ENCODE results near the gene IFT81.

IFT81 gene

DNA sequence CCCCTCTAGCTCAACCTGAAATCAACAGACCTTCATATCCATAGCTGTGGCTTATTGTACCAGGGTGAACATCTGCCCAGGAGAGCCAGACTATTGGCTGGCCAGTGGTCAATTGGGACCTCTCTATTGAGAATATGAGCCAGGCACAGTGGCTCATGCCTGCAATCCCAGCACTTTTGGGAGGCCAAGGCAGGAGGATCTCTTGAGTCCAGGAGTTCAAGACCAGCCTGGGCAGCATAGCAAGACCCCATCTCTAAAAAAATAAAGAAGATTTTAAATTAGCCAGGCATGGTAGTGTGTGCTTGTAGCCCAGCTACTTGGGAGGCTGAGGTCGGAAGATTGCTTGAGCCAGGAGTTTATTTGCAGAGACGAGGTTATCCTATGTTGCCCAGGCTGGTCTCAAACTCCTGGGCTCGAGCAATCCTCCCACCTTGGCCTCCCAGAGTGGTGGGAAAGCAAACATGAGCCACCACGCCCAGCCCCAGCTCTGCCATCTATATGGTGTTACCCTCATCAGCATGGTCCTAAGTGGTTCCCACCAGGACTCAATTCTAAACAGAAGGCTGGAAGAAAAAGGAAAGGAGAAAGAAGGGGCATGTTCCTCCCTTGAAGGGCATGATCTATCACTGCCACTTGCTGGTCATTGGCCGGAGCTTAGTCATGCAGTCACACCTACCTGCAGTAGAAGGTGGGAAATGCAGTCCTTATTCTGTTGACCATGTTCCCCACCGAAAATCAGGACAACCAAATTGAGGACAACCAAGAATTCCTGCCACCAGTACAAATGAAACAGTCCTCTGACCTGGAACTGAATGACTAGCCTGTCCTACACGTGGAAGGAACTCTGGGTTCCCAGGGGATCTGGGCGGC lies 33.7 kb upstream of the IFT81 start:
- Histone ChIP-seq H3K4me1 (ENCODE audit: control insufficient read depth in 1 of 2, insufficient read depth in 2 of 2, low read length in 2 of 2) (no peaks in the 10 kb centered on the region), H3K9me3 (ENCODE audit: control insufficient read depth in 1 of 2, low read length in 2 of 2) (no peaks in the 10 kb centered on the region), H3K27ac (ENCODE audit: low read depth, low read length) (no peak overlapping the region), H3K36me3 (ENCODE audit: control insufficient read depth in 1 of 2, insufficient read depth in 2 of 2, low read length in 2 of 2) (no peaks in the 10 kb centered on the region), H3K27me3 (ENCODE audit: control insufficient read depth in 1 of 2, insufficient read depth in 2 of 2, low read length in 2 of 2) (peaks cover 3 to 8% of the 10 kb centered on the region in 2 donors), H3K9ac (ENCODE audit: low read depth in 1 of 2, low read length in 2 of 2) (no peak overlapping the region), H3K4me3 (ENCODE audit: low read depth in 1 of 2, low read length in 2 of 2) (no peak overlapping the region)

DNA sequence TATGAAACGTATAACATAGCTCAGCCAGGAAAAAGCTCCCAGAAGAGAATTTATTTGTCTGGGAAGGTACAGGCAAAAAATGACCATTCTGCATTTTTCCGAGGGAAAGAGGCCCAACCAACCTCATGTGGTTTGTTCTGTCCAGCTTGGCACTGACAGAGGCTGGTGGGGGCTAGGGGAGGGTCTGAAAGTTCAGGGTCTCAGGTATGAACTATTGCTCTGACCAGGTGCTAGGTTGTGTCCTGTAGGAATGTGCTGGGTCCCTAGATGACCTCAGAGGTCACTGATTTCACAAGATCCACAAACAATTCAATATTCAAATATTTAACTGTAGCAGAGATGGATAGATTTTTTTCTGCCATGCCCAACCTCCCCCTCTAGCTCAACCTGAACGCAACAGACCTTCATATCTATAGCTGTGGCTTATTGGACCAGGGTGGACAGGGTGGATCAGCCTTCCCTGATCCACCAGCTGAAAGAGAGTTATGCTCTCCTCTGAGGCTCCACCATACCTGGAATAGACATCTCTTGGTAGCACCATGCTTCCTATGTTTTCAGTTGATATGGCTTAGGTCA lies 32.9 kb upstream of the IFT81 start:
- no peaks in the 10 kb centered on the region for H3K9me3 ChIP-seq (ENCODE audit: control insufficient read depth in 1 of 2, low read length in 2 of 2)
- no peaks in the 10 kb centered on the region for H3K36me3 ChIP-seq (ENCODE audit: control insufficient read depth in 1 of 2, insufficient read depth in 2 of 2, low read length in 2 of 2)
- H3K27me3 ChIP-seq (ENCODE audit: control insufficient read depth in 1 of 2, insufficient read depth in 2 of 2, low read length in 2 of 2), result peaks cover 3 to 8% of the 10 kb centered on the region in 2 donors
- no peaks in the 10 kb centered on the region for H3K4me1 ChIP-seq (ENCODE audit: control insufficient read depth in 1 of 2, insufficient read depth in 2 of 2, low read length in 2 of 2)
- H3K4me3 ChIP-seq (ENCODE audit: low read depth in 1 of 2, low read length in 2 of 2), result no peak overlapping the region
- H3K27ac ChIP-seq (ENCODE audit: low read depth, low read length), result no peak overlapping the region
- H3K9ac ChIP-seq (ENCODE audit: low read depth in 1 of 2, low read length in 2 of 2), result no peak overlapping the region

DNA sequence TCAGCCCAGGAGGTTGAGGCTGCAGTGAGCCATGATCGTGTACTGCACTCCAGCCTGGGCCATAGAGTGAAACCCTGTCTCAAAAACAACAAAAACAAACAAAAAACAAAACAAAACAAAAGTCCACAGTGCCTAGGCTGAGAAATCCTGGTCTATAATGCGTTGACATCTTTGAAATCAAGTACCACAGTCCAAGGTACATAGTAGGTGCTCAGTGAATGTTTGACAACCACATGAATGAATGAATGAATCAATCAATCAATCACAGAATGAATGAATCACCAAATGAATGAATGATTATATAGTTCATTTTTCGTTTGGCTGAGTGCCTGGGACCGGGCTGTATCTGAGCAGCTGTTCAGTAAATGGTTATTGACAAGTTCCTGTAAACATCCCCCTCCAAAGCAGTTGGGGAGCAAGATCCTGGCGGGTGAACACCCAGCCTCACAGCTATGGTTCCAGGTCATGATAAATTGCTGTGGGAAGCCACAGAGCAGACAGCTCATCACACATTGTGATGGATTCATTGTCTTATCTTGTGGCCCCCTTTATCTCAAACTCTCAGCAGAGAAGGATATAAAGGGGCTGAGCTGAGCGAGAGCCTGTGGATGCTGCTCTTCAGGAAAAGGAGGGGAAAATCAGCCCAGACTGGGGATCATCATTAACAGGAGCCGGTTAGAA lies 30.4 kb upstream of the IFT81 start:
- Histone ChIP-seq H3K4me3 (ENCODE audit: low read depth in 1 of 2, low read length in 2 of 2) (no peak overlapping the region), H3K9ac (ENCODE audit: low read depth in 1 of 2, low read length in 2 of 2) (no peak overlapping the region), H3K27ac (ENCODE audit: low read depth, low read length) (no peak overlapping the region), H3K27me3 (ENCODE audit: control insufficient read depth in 1 of 2, insufficient read depth in 2 of 2, low read length in 2 of 2) (peaks cover 3 to 8% of the 10 kb centered on the region in 2 donors), H3K4me1 (ENCODE audit: control insufficient read depth in 1 of 2, insufficient read depth in 2 of 2, low read length in 2 of 2) (no peaks in the 10 kb centered on the region), H3K9me3 (ENCODE audit: control insufficient read depth in 1 of 2, low read length in 2 of 2) (no peaks in the 10 kb centered on the region), H3K36me3 (ENCODE audit: control insufficient read depth in 1 of 2, insufficient read depth in 2 of 2, low read length in 2 of 2) (no peaks in the 10 kb centered on the region)

DNA sequence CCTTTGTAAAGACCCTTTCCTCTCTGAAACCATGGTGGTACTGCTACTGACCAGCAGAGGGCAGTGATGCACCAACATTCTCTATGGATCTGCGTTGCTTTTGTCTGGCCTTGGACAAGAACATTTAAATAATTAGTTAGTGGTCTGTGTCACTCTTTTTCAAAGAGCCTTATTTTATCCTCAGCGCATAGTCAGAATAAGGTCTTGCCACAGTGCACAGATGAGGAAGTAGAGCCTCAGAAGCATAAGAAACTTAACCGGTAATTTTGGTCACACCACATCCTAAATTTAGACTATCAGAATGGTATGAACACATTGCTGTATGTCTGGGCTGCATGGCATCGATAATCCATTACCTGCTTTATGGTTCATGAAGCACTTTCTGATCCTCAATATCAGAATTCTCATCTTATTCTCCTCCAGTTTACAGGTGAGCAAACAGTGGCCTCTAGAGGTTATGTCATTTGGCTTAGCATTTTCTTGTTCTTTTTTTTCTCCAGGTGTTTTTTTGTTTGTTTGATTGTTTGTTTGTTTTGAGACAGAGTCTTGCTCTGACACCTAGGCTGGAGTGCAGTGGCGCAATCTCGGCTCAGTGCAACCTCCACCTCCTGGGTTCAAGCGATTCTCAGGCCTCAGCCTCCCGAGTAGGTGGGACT lies 23.7 kb upstream of the IFT81 start:
- peaks cover 0 to 4% of the 10 kb centered on the region in 2 donors for H3K4me1 ChIP-seq (ENCODE audit: control insufficient read depth in 1 of 2, insufficient read depth in 2 of 2, low read length in 2 of 2)
- no peaks in the 10 kb centered on the region for H3K9me3 ChIP-seq (ENCODE audit: control insufficient read depth in 1 of 2, low read length in 2 of 2)
- H3K36me3 ChIP-seq (ENCODE audit: control insufficient read depth in 1 of 2, insufficient read depth in 2 of 2, low read length in 2 of 2), result no peaks in the 10 kb centered on the region
- H3K27ac ChIP-seq (ENCODE audit: low read depth, low read length), result no peak overlapping the region
- no peaks in the 10 kb centered on the region for H3K27me3 ChIP-seq (ENCODE audit: control insufficient read depth in 1 of 2, insufficient read depth in 2 of 2, low read length in 2 of 2)
- H3K4me3 ChIP-seq (ENCODE audit: low read depth in 1 of 2, low read length in 2 of 2), result no peak overlapping the region
- H3K9ac ChIP-seq (ENCODE audit: low read depth in 1 of 2, low read length in 2 of 2), result peak overlapping the region in 1 of 2 donors; percentile 38

DNA sequence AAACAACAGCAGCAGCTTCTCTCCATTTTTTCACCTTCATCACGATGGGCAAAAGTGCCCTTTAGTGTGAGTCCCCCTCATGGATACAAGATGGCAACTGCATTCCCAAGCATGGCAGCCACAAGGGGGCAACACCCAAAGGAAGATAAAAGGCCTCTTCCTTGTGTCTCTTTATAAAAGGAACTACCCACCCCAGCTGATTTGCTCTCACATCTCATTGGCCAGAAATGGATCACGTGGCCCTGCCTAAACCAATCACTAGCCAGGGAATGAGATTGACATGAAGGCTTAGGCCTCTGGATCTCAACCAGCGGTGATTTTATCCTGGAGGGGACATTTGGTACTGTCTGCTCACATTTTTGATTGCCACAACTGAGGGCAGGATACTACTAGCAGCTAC lies 21.9 kb upstream of the IFT81 start:
- Histone ChIP-seq H3K9ac (ENCODE audit: low read depth in 1 of 2, low read length in 2 of 2) (no peak overlapping the region), H3K27me3 (ENCODE audit: control insufficient read depth in 1 of 2, insufficient read depth in 2 of 2, low read length in 2 of 2) (no peaks in the 10 kb centered on the region), H3K4me3 (ENCODE audit: low read depth in 1 of 2, low read length in 2 of 2) (no peak overlapping the region), H3K36me3 (ENCODE audit: control insufficient read depth in 1 of 2, insufficient read depth in 2 of 2, low read length in 2 of 2) (no peaks in the 10 kb centered on the region), H3K27ac (ENCODE audit: low read depth, low read length) (no peak overlapping the region), H3K4me1 (ENCODE audit: control insufficient read depth in 1 of 2, insufficient read depth in 2 of 2, low read length in 2 of 2) (peaks cover 0 to 4% of the 10 kb centered on the region in 2 donors), H3K9me3 (ENCODE audit: control insufficient read depth in 1 of 2, low read length in 2 of 2) (no peaks in the 10 kb centered on the region)

DNA sequence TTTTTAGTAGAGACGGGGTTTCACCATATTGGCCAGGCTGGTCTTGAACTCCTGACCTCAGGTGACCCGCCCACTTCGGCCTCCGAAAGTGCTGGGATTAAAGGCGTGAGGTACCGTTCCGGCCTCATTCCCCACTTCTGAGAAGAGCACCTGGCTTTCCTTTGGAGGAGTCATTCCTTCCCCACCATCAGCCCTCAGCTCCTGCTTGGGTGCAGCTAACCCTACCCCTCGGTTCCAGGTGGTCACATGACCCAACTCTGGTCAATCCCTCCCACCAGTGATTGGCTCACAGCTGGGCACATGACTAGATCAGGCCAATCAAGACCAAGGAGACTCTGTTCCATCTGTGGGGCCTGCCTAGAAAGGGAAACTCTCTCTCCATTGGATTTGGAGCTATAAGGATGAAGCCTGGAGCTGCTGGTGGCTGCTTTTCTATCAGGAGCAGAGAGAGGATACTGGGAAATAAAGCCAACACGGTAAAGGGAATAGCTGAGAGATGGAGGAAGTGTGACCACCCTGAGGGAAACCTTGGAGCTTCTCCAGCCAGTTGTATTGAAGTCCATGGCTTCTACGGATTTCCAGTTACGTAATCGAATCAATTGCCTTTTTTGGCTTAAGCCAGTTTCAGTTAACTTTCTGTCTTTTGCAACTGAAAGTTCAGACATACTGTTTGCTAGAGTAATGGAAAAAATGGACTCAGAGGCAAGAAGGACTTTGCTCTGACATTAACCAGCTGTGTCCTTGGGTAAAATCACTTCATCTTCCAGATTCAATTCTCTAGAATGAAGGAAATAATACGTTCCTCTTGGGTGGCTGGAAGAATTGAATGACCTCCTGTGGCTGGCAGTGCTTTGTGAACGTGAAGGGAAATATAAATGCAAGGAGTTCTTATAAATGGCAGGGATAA lies 19.7 kb upstream of the IFT81 start:
- no peak overlapping the region for H3K9ac ChIP-seq (ENCODE audit: low read depth in 1 of 2, low read length in 2 of 2)
- peaks cover 4 to 11% of the 10 kb centered on the region in 2 donors for H3K4me1 ChIP-seq (ENCODE audit: control insufficient read depth in 1 of 2, insufficient read depth in 2 of 2, low read length in 2 of 2)
- no peaks in the 10 kb centered on the region for H3K36me3 ChIP-seq (ENCODE audit: control insufficient read depth in 1 of 2, insufficient read depth in 2 of 2, low read length in 2 of 2)
- no peaks in the 10 kb centered on the region for H3K9me3 ChIP-seq (ENCODE audit: control insufficient read depth in 1 of 2, low read length in 2 of 2)
- H3K27me3 ChIP-seq (ENCODE audit: control insufficient read depth in 1 of 2, insufficient read depth in 2 of 2, low read length in 2 of 2), result no peaks in the 10 kb centered on the region
- H3K4me3 ChIP-seq (ENCODE audit: low read depth in 1 of 2, low read length in 2 of 2), result no peak overlapping the region
- peak overlapping the region; percentile 47 for H3K27ac ChIP-seq (ENCODE audit: low read depth, low read length)

DNA sequence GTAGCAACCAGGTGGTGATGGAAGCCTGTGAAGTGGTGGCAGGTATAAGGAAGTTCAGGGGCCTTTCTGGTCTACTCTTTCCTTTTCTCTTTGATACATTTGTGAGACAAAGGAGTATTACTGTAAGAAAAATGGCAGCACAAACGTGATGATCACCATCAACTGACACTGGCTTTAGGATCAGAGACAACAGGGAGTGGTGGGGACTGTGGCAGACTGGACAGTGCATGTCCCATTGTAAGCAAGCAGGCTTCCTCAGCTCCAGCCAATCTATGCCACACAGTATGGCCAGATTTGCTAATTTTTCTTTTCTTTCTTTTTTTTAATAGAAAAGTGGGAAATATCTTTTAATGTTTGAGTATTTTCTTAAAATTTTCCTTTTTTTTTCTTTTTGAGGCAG lies 19.0 kb upstream of the IFT81 start:
- Histone ChIP-seq H3K4me3 (ENCODE audit: low read depth in 1 of 2, low read length in 2 of 2) (no peak overlapping the region), H3K36me3 (ENCODE audit: control insufficient read depth in 1 of 2, insufficient read depth in 2 of 2, low read length in 2 of 2) (no peaks in the 10 kb centered on the region), H3K9ac (ENCODE audit: low read depth in 1 of 2, low read length in 2 of 2) (no peak overlapping the region), H3K27me3 (ENCODE audit: control insufficient read depth in 1 of 2, insufficient read depth in 2 of 2, low read length in 2 of 2) (no peaks in the 10 kb centered on the region), H3K27ac (ENCODE audit: low read depth, low read length) (peak overlapping the region; percentile 11), H3K9me3 (ENCODE audit: control insufficient read depth in 1 of 2, low read length in 2 of 2) (no peaks in the 10 kb centered on the region), H3K4me1 (ENCODE audit: control insufficient read depth in 1 of 2, insufficient read depth in 2 of 2, low read length in 2 of 2) (peaks cover 4 to 11% of the 10 kb centered on the region in 2 donors)

DNA sequence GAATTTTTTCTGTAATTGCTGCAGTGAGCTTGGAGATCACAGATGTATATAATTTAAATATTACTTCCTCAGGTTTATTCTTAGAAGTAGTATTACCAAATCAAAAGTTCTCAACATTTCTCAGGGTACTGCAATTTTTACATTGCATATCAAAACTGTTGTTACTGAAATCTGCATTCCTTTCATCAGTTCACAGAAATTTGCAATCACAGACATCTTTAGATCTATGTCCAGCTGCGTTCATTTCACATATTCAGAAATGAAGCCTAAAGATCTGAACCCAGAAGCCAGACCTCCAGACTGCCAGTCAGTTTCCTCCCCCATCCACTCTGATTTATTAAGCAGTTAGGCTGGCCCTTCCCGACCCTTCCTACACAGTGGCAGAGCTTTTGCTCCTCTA lies 18.2 kb upstream of the IFT81 start:
- Histone ChIP-seq H3K36me3 (ENCODE audit: control insufficient read depth in 1 of 2, insufficient read depth in 2 of 2, low read length in 2 of 2) (no peaks in the 10 kb centered on the region), H3K9ac (ENCODE audit: low read depth in 1 of 2, low read length in 2 of 2) (no peak overlapping the region), H3K9me3 (ENCODE audit: control insufficient read depth in 1 of 2, low read length in 2 of 2) (no peaks in the 10 kb centered on the region), H3K27ac (ENCODE audit: low read depth, low read length) (no peak overlapping the region), H3K27me3 (ENCODE audit: control insufficient read depth in 1 of 2, insufficient read depth in 2 of 2, low read length in 2 of 2) (no peaks in the 10 kb centered on the region), H3K4me1 (ENCODE audit: control insufficient read depth in 1 of 2, insufficient read depth in 2 of 2, low read length in 2 of 2) (peaks cover 0 to 11% of the 10 kb centered on the region in 2 donors), H3K4me3 (ENCODE audit: low read depth in 1 of 2, low read length in 2 of 2) (no peak overlapping the region)
